Measurements from ENCODE around the gene NUTF2.

- no peak for TF ChIP-seq TCF7 (IDR thresholded peaks at IDR 0.05; ENCODE audit: borderline replicate concordance)
- TF ChIP-seq HDAC2 (IDR thresholded peaks at IDR 0.05) = 0 out of 2 replicates have a peak, but pooled peaks have one; percentile 33
- TF ChIP-seq POLR2A (IDR thresholded peaks at IDR 0.05; ENCODE audit: low read depth, low read length) = peak; percentile 96
- TF ChIP-seq RAD21 (IDR thresholded peaks at IDR 0.05; ENCODE audit: insufficient read depth, low read depth, low read length) = peak; percentile 11; the same call in 1 of the 2 replicates
- TF ChIP-seq CTCF (IDR thresholded peaks at IDR 0.05 in 2 of 3, conservative IDR thresholded peaks at IDR 0.05 in 1 of 3; ENCODE audit: control insufficient read depth in 2 of 3, extremely low read depth in 1 of 3, insufficient read depth in 1 of 3, low read depth in 3 of 3, low read length in 3 of 3) = no peak
- TF ChIP-seq EZH2 (IDR thresholded peaks at IDR 0.05; ENCODE audit: borderline replicate concordance, control insufficient read depth, low read depth, low read length) = no peak
These were observed 26.1 kb downstream of the NUTF2 start, which contains the start of gene EDC4 for GRCh38 chr16:67872631-67873434.

All from GM12878 (cell line).